ENCODE data around the gene GINS2.

Gene GINS2

DNA sequence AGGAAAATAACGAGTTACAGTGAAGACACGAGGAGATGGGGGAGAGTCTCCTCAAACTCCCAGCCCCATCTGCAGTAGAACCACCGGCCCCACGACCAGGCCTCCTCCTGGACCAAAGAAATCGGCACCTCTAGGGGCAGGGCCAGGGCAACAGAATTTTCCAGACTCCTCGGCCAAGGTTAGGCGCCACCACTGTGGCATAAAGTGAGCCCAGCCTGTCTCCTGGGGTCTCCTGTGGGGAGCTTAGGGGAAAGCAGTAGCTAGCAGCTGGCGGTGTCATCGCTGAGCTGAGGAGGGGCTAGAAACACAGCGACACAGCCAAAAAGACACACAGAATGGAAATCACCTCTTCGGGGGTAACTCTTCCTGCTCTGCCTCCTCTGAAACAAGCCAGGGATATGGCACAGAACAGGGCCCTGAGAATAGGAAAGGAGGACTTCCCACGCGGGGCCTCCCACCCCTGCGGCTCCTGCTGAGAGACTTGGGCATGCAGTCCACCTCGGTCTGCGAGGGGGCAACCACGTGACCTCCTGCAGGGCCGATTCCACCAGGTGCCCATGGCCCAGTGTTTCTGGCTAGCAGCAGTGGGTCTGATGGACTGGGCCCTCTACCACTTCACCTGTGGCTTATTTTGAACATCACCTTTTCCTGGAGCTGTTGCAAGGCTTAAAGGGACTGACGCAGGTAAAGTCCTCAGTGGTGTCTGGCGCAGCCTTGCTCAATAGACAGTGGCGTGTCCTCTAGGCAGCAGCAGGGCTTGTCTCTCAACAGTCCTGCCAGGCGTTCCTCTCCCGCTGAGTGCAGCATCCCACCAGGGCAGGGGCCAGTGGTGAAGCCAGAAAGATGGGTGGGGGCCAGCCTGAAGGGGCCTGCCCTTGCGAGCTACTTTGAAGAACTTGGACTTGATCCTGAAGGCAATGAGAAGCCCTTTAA is 6.7 kb upstream of the GINS2 start:
- Histone ChIP-seq H3K14ac (ENCODE audit: low read length in 2 of 2) (no peak overlapping the region), H3K9ac (ENCODE audit: low read length) (no peak overlapping the region), H3K4me3 (ENCODE audit: insufficient read depth in 1 of 2, low read depth in 1 of 2, low read length in 2 of 2) (no peak overlapping the region), H2BK15ac (ENCODE audit: low read depth, poor library complexity, severe bottlenecking) (no peak overlapping the region), H2AFZ (ENCODE audit: low read depth, low read length) (no peak overlapping the region), H3K36me3 (ENCODE audit: control insufficient read depth in 1 of 2, insufficient read depth in 2 of 2, low read depth in 1 of 2, low read length in 2 of 2) (no peaks in the 10 kb centered on the region), H3K4me1 (ENCODE audit: control insufficient read depth, insufficient read depth, low read depth, low read length) (peaks cover 3% of the 10 kb centered on the region), H2BK120ac (ENCODE audit: low read depth, low read length) (no peak overlapping the region), H4K91ac (ENCODE audit: low read length) (no peak overlapping the region), H3K27me3 (ENCODE audit: control insufficient read depth in 1 of 2, insufficient read depth in 1 of 2, low read length in 2 of 2) (peaks cover 53 to 69% of the 10 kb centered on the region in 2 experiments), H3K9me3 (ENCODE audit: control insufficient read depth, low read length) (no peaks in the 10 kb centered on the region), H2AK5ac (ENCODE audit: low read length, severe bottlenecking) (no peak overlapping the region), H3K23ac (ENCODE audit: low read length in 2 of 2) (no peak overlapping the region), H2BK5ac (ENCODE audit: low read depth, low read length, poor library complexity, severe bottlenecking) (no peak overlapping the region), H3K4me2 (ENCODE audit: low read length, poor library complexity, severe bottlenecking) (no peak overlapping the region), H3K4ac (ENCODE audit: low read depth in 1 of 2, low read length in 2 of 2) (no peak overlapping the region), H2BK12ac (ENCODE audit: low read length in 2 of 2) (no peak overlapping the region), H4K8ac (ENCODE audit: low read length) (no peak overlapping the region), H3K79me1 (replicated peaks; ENCODE audit: low read length, poor library complexity, severe bottlenecking) (no peaks in the 10 kb centered on the region), H3K27ac (ENCODE audit: low read length, poor library complexity, severe bottlenecking) (no peak overlapping the region), H3K18ac (ENCODE audit: low read depth in 1 of 2, low read length in 2 of 2) (no peak overlapping the region)
- no peak for DNase-seq
- 91% methylated on average over 24 of the region's 24 CpGs for WGBS

- peaks cover 26 to 43% of the 10 kb centered on the region in 2 experiments for H3K27me3 ChIP-seq (ENCODE audit: control insufficient read depth in 1 of 2, insufficient read depth in 1 of 2, low read length in 2 of 2)
- H2BK15ac ChIP-seq (ENCODE audit: low read depth, poor library complexity, severe bottlenecking), result no peak overlapping the region
- no peak overlapping the region for H2BK5ac ChIP-seq (ENCODE audit: low read depth, low read length, poor library complexity, severe bottlenecking)
- no peak overlapping the region for H3K18ac ChIP-seq (ENCODE audit: low read depth in 1 of 2, low read length in 2 of 2)
- no peak overlapping the region for H4K8ac ChIP-seq (ENCODE audit: low read length)
- no peak overlapping the region for H2AFZ ChIP-seq (ENCODE audit: low read depth, low read length)
- WGBS, result 59% methylated on average over 7 of the region's 7 CpGs
- no peak overlapping the region for H2BK120ac ChIP-seq (ENCODE audit: low read depth, low read length)
- H3K9me3 ChIP-seq (ENCODE audit: control insufficient read depth, low read length), result no peaks in the 10 kb centered on the region
- no peak overlapping the region for H3K4me2 ChIP-seq (ENCODE audit: low read length, poor library complexity, severe bottlenecking)
- H3K9ac ChIP-seq (ENCODE audit: low read length), result no peak overlapping the region
- no peaks in the 10 kb centered on the region for H3K36me3 ChIP-seq (ENCODE audit: control insufficient read depth in 1 of 2, insufficient read depth in 2 of 2, low read depth in 1 of 2, low read length in 2 of 2)
- H2BK12ac ChIP-seq (ENCODE audit: low read length in 2 of 2), result no peak overlapping the region
- peaks cover 8% of the 10 kb centered on the region for H3K79me1 ChIP-seq (replicated peaks; ENCODE audit: low read length, poor library complexity, severe bottlenecking)
- no peak overlapping the region for H4K91ac ChIP-seq (ENCODE audit: low read length)
- H3K23ac ChIP-seq (ENCODE audit: low read length in 2 of 2), result no peak overlapping the region
- DNase-seq, result peak; percentile 38
- H3K4me3 ChIP-seq (ENCODE audit: insufficient read depth in 1 of 2, low read depth in 1 of 2, low read length in 2 of 2), result no peak overlapping the region
- no peak overlapping the region for H3K4ac ChIP-seq (ENCODE audit: low read depth in 1 of 2, low read length in 2 of 2)
- H2AK5ac ChIP-seq (ENCODE audit: low read length, severe bottlenecking), result no peak overlapping the region
- no peak overlapping the region for H3K27ac ChIP-seq (ENCODE audit: low read length, poor library complexity, severe bottlenecking)
- peaks cover 9% of the 10 kb centered on the region for H3K4me1 ChIP-seq (ENCODE audit: control insufficient read depth, insufficient read depth, low read depth, low read length)
- H3K14ac ChIP-seq (ENCODE audit: low read length in 2 of 2), result no peak overlapping the region
These were observed 1.8 kb upstream of the GINS2 start for GRCh38 chr16:85690469-85691064.

DNA sequence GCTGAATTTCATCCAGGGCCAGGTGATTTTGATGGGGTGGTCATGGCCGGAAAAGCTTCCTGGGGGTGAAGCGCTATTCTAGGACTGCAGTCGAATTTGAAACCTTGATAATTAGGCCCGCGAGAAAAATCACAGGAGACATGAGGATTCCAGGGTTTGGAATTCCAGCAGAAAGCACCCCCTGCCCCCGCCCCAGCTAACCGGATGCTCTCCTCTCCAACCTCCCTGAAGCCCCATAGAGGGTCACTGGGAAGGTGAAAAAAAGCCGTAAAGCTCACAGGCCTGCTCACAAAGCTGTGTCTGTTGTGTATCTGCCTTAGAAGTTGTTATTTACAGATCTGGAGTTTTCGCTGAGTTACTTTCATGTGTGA is 1.2 kb upstream of the GINS2 start:
- H2BK5ac ChIP-seq (ENCODE audit: low read depth, low read length, poor library complexity, severe bottlenecking), result no peak overlapping the region
- H3K9me3 ChIP-seq (ENCODE audit: control insufficient read depth, low read length), result no peaks in the 10 kb centered on the region
- no peak for DNase-seq
- WGBS, result 56% methylated on average over 9 of the region's 9 CpGs
- H3K4ac ChIP-seq (ENCODE audit: low read depth in 1 of 2, low read length in 2 of 2), result no peak overlapping the region
- peaks cover 9% of the 10 kb centered on the region for H3K4me1 ChIP-seq (ENCODE audit: control insufficient read depth, insufficient read depth, low read depth, low read length)
- no peak overlapping the region for H3K27ac ChIP-seq (ENCODE audit: low read length, poor library complexity, severe bottlenecking)
- H3K4me2 ChIP-seq (ENCODE audit: low read length, poor library complexity, severe bottlenecking), result no peak overlapping the region
- H2AK5ac ChIP-seq (ENCODE audit: low read length, severe bottlenecking), result no peak overlapping the region
- H2BK12ac ChIP-seq (ENCODE audit: low read length in 2 of 2), result no peak overlapping the region
- no peak overlapping the region for H4K8ac ChIP-seq (ENCODE audit: low read length)
- H3K36me3 ChIP-seq (ENCODE audit: control insufficient read depth in 1 of 2, insufficient read depth in 2 of 2, low read depth in 1 of 2, low read length in 2 of 2), result no peaks in the 10 kb centered on the region
- H3K9ac ChIP-seq (ENCODE audit: low read length), result no peak overlapping the region
- peaks cover 20 to 37% of the 10 kb centered on the region in 2 experiments for H3K27me3 ChIP-seq (ENCODE audit: control insufficient read depth in 1 of 2, insufficient read depth in 1 of 2, low read length in 2 of 2)
- no peak overlapping the region for H3K18ac ChIP-seq (ENCODE audit: low read depth in 1 of 2, low read length in 2 of 2)
- no peak overlapping the region for H2AFZ ChIP-seq (ENCODE audit: low read depth, low read length)
- peaks cover 8% of the 10 kb centered on the region for H3K79me1 ChIP-seq (replicated peaks; ENCODE audit: low read length, poor library complexity, severe bottlenecking)
- no peak overlapping the region for H2BK120ac ChIP-seq (ENCODE audit: low read depth, low read length)
- H2BK15ac ChIP-seq (ENCODE audit: low read depth, poor library complexity, severe bottlenecking), result no peak overlapping the region
- no peak overlapping the region for H3K4me3 ChIP-seq (ENCODE audit: insufficient read depth in 1 of 2, low read depth in 1 of 2, low read length in 2 of 2)
- no peak overlapping the region for H4K91ac ChIP-seq (ENCODE audit: low read length)
- H3K23ac ChIP-seq (ENCODE audit: low read length in 2 of 2), result no peak overlapping the region
- no peak overlapping the region for H3K14ac ChIP-seq (ENCODE audit: low read length in 2 of 2)

DNA sequence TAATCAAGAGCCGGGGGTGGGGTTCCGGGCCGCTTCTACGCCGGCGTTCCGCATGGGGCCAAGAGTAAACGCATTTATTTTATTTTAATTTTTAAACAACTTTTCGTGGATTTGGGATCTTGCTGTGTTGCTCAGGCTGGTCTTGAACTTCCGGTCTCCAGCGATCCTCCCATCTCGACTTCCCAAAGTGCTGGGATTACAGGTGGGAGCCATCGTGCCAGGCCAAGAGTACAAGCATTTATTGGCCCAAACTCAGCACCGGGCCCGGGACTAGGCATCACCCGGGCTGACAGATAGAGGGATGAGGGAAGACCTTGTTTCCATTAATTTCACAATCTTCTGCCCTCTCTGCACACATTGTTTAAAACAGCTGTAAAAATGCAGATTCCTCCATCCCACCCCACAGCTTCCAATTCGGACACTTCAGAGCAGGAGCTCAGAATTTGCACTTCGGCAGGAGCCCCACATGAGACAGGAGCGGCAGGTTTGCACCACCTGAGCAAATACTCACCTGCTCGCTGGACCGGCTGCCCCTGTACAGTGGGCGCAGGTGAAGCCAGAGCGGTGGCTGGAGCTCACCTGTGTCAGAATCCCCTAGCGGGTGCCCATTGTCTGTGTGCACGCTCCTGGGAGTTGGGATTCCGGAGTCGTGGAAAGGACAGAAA is 663 bp upstream of the GINS2 start:
- peaks cover 8% of the 10 kb centered on the region for H3K79me1 ChIP-seq (replicated peaks; ENCODE audit: low read length, poor library complexity, severe bottlenecking)
- no peak overlapping the region for H3K14ac ChIP-seq (ENCODE audit: low read length in 2 of 2)
- H3K27ac ChIP-seq (ENCODE audit: low read length, poor library complexity, severe bottlenecking), result no peak overlapping the region
- no peak overlapping the region for H3K4ac ChIP-seq (ENCODE audit: low read depth in 1 of 2, low read length in 2 of 2)
- H3K9me3 ChIP-seq (ENCODE audit: control insufficient read depth, low read length), result no peaks in the 10 kb centered on the region
- H2AK5ac ChIP-seq (ENCODE audit: low read length, severe bottlenecking), result no peak overlapping the region
- WGBS, result 67% methylated on average over 21 of the region's 27 CpGs
- H3K36me3 ChIP-seq (ENCODE audit: control insufficient read depth in 1 of 2, insufficient read depth in 2 of 2, low read depth in 1 of 2, low read length in 2 of 2), result no peaks in the 10 kb centered on the region
- no peak overlapping the region for H2BK15ac ChIP-seq (ENCODE audit: low read depth, poor library complexity, severe bottlenecking)
- H2BK12ac ChIP-seq (ENCODE audit: low read length in 2 of 2), result no peak overlapping the region
- no peak overlapping the region for H3K18ac ChIP-seq (ENCODE audit: low read depth in 1 of 2, low read length in 2 of 2)
- no peak for DNase-seq
- H2AFZ ChIP-seq (ENCODE audit: low read depth, low read length), result no peak overlapping the region
- H2BK5ac ChIP-seq (ENCODE audit: low read depth, low read length, poor library complexity, severe bottlenecking), result no peak overlapping the region
- H3K4me1 ChIP-seq (ENCODE audit: control insufficient read depth, insufficient read depth, low read depth, low read length), result peaks cover 9% of the 10 kb centered on the region
- peak overlapping the region in 1 of 2 experiments; percentile 76 for H3K4me3 ChIP-seq (ENCODE audit: insufficient read depth in 1 of 2, low read depth in 1 of 2, low read length in 2 of 2)
- no peak overlapping the region for H2BK120ac ChIP-seq (ENCODE audit: low read depth, low read length)
- H3K27me3 ChIP-seq (ENCODE audit: control insufficient read depth in 1 of 2, insufficient read depth in 1 of 2, low read length in 2 of 2), result peaks cover 18 to 32% of the 10 kb centered on the region in 2 experiments
- H3K9ac ChIP-seq (ENCODE audit: low read length), result peak overlapping the region; percentile 38
- H3K4me2 ChIP-seq (ENCODE audit: low read length, poor library complexity, severe bottlenecking), result peak overlapping the region; percentile 92
- no peak overlapping the region for H3K23ac ChIP-seq (ENCODE audit: low read length in 2 of 2)
- no peak overlapping the region for H4K8ac ChIP-seq (ENCODE audit: low read length)
- no peak overlapping the region for H4K91ac ChIP-seq (ENCODE audit: low read length)
